H9 (cell line): ENCODE results near the gene ASB7. TPM values are rescaled to one million over a fixed set of nuclear protein-coding genes. Genes with fewer than 3 reads are reported as not detected.

Experiments
- DNase-seq: peaks from one replicate; pipeline ENCODE4 v3.0.0-alpha.2; 2017
- H2AFZ ChIP-seq: one replicate; pipeline ENCODE4 v1.6.1; 2013; ENCODE audit warnings: mild to moderate bottlenecking, low read length, control low read depth, moderate library complexity
- H2AK5ac ChIP-seq: 2 replicates; pipeline ENCODE4 v1.6.1; 2013; ENCODE audit warnings: low read length, control low read depth, mixed read lengths; ENCODE audit not compliant: insufficient read length
- H2BK120ac ChIP-seq: one replicate; pipeline ENCODE4 v1.6.1; 2013; ENCODE audit warnings: low read depth, mild to moderate bottlenecking, low read length, control low read depth, inconsistent platforms; ENCODE audit not compliant: poor library complexity, severe bottlenecking
- H2BK12ac ChIP-seq: 2 replicates; pipeline ENCODE4 v1.6.1; 2013; ENCODE audit warnings: low read length, control low read depth, mixed read lengths, low read depth; ENCODE audit not compliant: insufficient read length
- H2BK15ac ChIP-seq: 2 replicates; pipeline ENCODE4 v1.6.1; 2013; ENCODE audit warnings: low read depth, low read length, control low read depth
- H2BK20ac ChIP-seq: one replicate; pipeline ENCODE4 v1.6.1; 2013; ENCODE audit warnings: low read depth, mild to moderate bottlenecking, low read length, control low read depth, inconsistent platforms; ENCODE audit not compliant: poor library complexity, severe bottlenecking
- H2BK5ac ChIP-seq: 2 replicates; pipeline ENCODE4 v1.6.1; 2013; ENCODE audit warnings: low read length, control low read depth, mixed read lengths; ENCODE audit not compliant: insufficient read length
- H3K14ac ChIP-seq: 2 replicates; pipeline ENCODE4 v1.6.1; 2013; ENCODE audit warnings: low read length, control low read depth; ENCODE audit not compliant: insufficient read depth
- H3K18ac ChIP-seq: 2 replicates; pipeline ENCODE4 v1.6.1; 2013; ENCODE audit warnings: low read depth, mild to moderate bottlenecking, mixed read lengths, low read length, control low read depth; ENCODE audit not compliant: insufficient read length
- H3K23ac ChIP-seq: 2 replicates; pipeline ENCODE4 v1.6.1; 2013; ENCODE audit warnings: low read length, control low read depth, mixed read lengths, low read depth; ENCODE audit not compliant: insufficient read length
- H3K23me2 ChIP-seq: 2 replicates; pipeline ENCODE4 v1.6.1; 2013; ENCODE audit warnings: low read depth, mild to moderate bottlenecking, mixed read lengths, low read length, control low read depth; ENCODE audit not compliant: insufficient read length, poor library complexity, severe bottlenecking
- H3K27ac ChIP-seq: 2 replicates; pipeline ENCODE4 v1.5.1; 2013; ENCODE audit warnings: low read length, control low read depth, mixed read lengths, low read depth; ENCODE audit not compliant: insufficient read length
- H3K27me3 ChIP-seq: 2 replicates; pipeline ENCODE4 v1.6.1; 2013; ENCODE audit warnings: low read length, control low read depth, inconsistent platforms; ENCODE audit not compliant: insufficient read depth
- H3K4ac ChIP-seq: 2 replicates; pipeline ENCODE4 v1.6.1; 2013; ENCODE audit warnings: low read depth, mild to moderate bottlenecking, control low read depth, inconsistent platforms, low read length, moderate library complexity
- H3K4me1 ChIP-seq: 2 replicates; pipeline ENCODE4 v1.6.1; 2013; ENCODE audit warnings: low read length, control low read depth, inconsistent platforms; ENCODE audit not compliant: insufficient read depth
- H3K4me2 ChIP-seq: 2 replicates; pipeline ENCODE4 v1.6.1; 2013; ENCODE audit warnings: low read length, control low read depth, mixed read lengths; ENCODE audit not compliant: insufficient read length, insufficient read depth
- H3K56ac ChIP-seq: 2 replicates; pipeline ENCODE4 v1.6.1; 2013; ENCODE audit warnings: low read depth, mild to moderate bottlenecking, mixed read lengths, low read length, control low read depth; ENCODE audit not compliant: insufficient read length
- H3K79me1 ChIP-seq: 2 replicates; pipeline ENCODE4 v1.6.1; 2013; ENCODE audit warnings: low read depth, mild to moderate bottlenecking, moderate library complexity, low read length, control low read depth, inconsistent platforms; ENCODE audit not compliant: insufficient read depth, poor library complexity, severe bottlenecking
- H3K79me2 ChIP-seq: 2 replicates; pipeline ENCODE4 v1.6.1; 2013; ENCODE audit warnings: low read length, control low read depth, inconsistent platforms; ENCODE audit not compliant: insufficient read depth
- H3K9ac ChIP-seq: 2 replicates; pipeline ENCODE4 v1.6.1; 2013; ENCODE audit warnings: low read length, control low read depth, mixed read lengths; ENCODE audit not compliant: insufficient read length; ENCODE audit errors: extremely low read depth
- H3K9me3 ChIP-seq: one replicate; pipeline ENCODE4 v1.6.1; 2013; ENCODE audit warnings: low read depth, low read length, inconsistent platforms; ENCODE audit not compliant: control insufficient read depth
- H3T11ph ChIP-seq: one replicate; pipeline ENCODE4 v1.6.1; 2013; ENCODE audit warnings: mild to moderate bottlenecking, low read length, control low read depth, inconsistent platforms
- H4K20me1 ChIP-seq: one replicate; pipeline ENCODE4 v1.6.1; 2013; ENCODE audit not compliant: control insufficient read depth, insufficient read length, insufficient read depth
- H4K5ac ChIP-seq: 2 replicates; pipeline ENCODE4 v1.6.1; 2013; ENCODE audit warnings: low read depth, mild to moderate bottlenecking, mixed read lengths, low read length, control low read depth; ENCODE audit not compliant: insufficient read length
- H4K8ac ChIP-seq: replicated peaks from 2 replicates; pipeline ENCODE4 v1.6.1; 2013; ENCODE audit warnings: low read length, control low read depth, mixed read lengths, low read depth; ENCODE audit not compliant: insufficient read length
- H4K91ac ChIP-seq: 2 replicates; pipeline ENCODE4 v1.6.1; 2013; ENCODE audit warnings: low read depth, mild to moderate bottlenecking, moderate library complexity, mixed read lengths, low read length, control low read depth; ENCODE audit not compliant: insufficient read length
- H3K27ac Mint-ChIP-seq, 3 experiments: 2 replicates in 2 of 3; 3 replicates in 1 of 3; pipeline ENCODE4 v1.8.0; 2020 to 2021; ENCODE audit warnings: mixed read lengths in 3 of 3, mild to moderate bottlenecking in 1 of 3, moderate library complexity in 1 of 3
- H3K27me3 Mint-ChIP-seq: 2 replicates; pipeline ENCODE4 v1.8.0; 2021; ENCODE audit warnings: low read depth, mild to moderate bottlenecking, moderate library complexity, mixed read lengths
- H3K36me3 Mint-ChIP-seq, 3 experiments: 2 replicates in 2 of 3; 3 replicates in 1 of 3; pipeline ENCODE4 v1.8.0; 2020 to 2021; ENCODE audit warnings: low read depth in 3 of 3, mixed read lengths in 3 of 3; ENCODE audit not compliant: insufficient read depth in 1 of 3
- H3K4me1 Mint-ChIP-seq, 2 experiments: 2 replicates each; pipeline ENCODE4 v1.8.0; 2020; ENCODE audit warnings: mixed read lengths in 2 of 2
- H3K4me3 Mint-ChIP-seq, 2 experiments: 2 replicates in 1 of 2; 3 replicates in 1 of 2; pipeline ENCODE4 v1.8.0; 2020 to 2021; ENCODE audit warnings: mild to moderate bottlenecking in 2 of 2, mixed read lengths in 2 of 2, moderate library complexity in 1 of 2
- H3K9me3 Mint-ChIP-seq, 2 experiments: 2 replicates in 1 of 2; 3 replicates in 1 of 2; pipeline ENCODE4 v1.8.0; 2020; ENCODE audit warnings: mild to moderate bottlenecking in 2 of 2, mixed read lengths in 2 of 2, moderate library complexity in 1 of 2
- CTCF ChIP-seq: fragments of 200-600 bp; sonication (generic); conservative IDR thresholded peaks from 3 replicates; pipeline ENCODE4 v1.8.0; 2021; ENCODE audit warnings: antibody characterized with exemption, mild to moderate bottlenecking
- WGBS: extraction: QIAGEN DNeasy Blood & Tissue Kit; methylation state at CpG from one replicate; pipeline ENCODE4 v1.1.7; 2013; ENCODE audit warnings: missing lambda C conversion rate, low lambda C conversion rate, mixed read lengths; ENCODE audit not compliant: insufficient read length; ENCODE audit errors: extremely low coverage; 5-methylcytosine and 5-hydroxymethylcytosine counted together
- total RNA-seq: library from RNA; stranded (reverse); gene quantifications from 2 replicates; pipeline ENCODE4 v1.2.1, GENCODE V29; 2021

The ASB7 gene
- total RNA-seq, 1 experiment from 2014 or later = 12.8 TPM

- Mint-ChIP-seq H3K4me3 (no peak overlapping the region), H3K36me3 (peaks cover 4 to 30% (median 25%) of the 10 kb centered on the region in 3 experiments; a peak in 6 of 7 replicates), H3K4me1 (peaks cover 47 to 48% of the 10 kb centered on the region in 2 experiments), H3K27me3 (no peaks in the 10 kb centered on the region), H3K9me3 (no peaks in the 10 kb centered on the region), H3K27ac (peak overlapping the region in 1 of 3 experiments; percentile 56; a peak in 1 of 7 replicates)
- H2BK15ac ChIP-seq = no peak overlapping the region
- H2AFZ ChIP-seq = no peak overlapping the region
- no peak overlapping the region for H3K56ac ChIP-seq
- H3K4me2 ChIP-seq = no peak overlapping the region
- peaks cover 3% of the 10 kb centered on the region for H4K20me1 ChIP-seq
- peaks cover 1% of the 10 kb centered on the region; the same call in 1 of the 2 replicates for H3K79me2 ChIP-seq
- H4K8ac ChIP-seq = no peak overlapping the region
- H3K9ac ChIP-seq = no peak overlapping the region
- H3K23me2 ChIP-seq = no peaks in the 10 kb centered on the region
- no peak overlapping the region for H3K14ac ChIP-seq
- no peak overlapping the region for H2BK5ac ChIP-seq
- no peak overlapping the region for H4K91ac ChIP-seq
- H3K9me3 ChIP-seq = no peaks in the 10 kb centered on the region
- no peak overlapping the region for H2BK120ac ChIP-seq
- H3K27me3 ChIP-seq = no peaks in the 10 kb centered on the region
- H3K18ac ChIP-seq = no peak overlapping the region
- no peak overlapping the region for H2AK5ac ChIP-seq
- no peak overlapping the region for H3K27ac ChIP-seq
- WGBS = no CpG with 5 or more reads among the region's 1 CpG
- H2BK20ac ChIP-seq = no peak overlapping the region
- TF ChIP-seq CTCF = no peak
- no peaks in the 10 kb centered on the region; the same call in 1 of the 2 replicates for H3K4me1 ChIP-seq
- H4K5ac ChIP-seq = no peak overlapping the region
- peaks cover 3% of the 10 kb centered on the region for H3K79me1 ChIP-seq
- no peak overlapping the region for H2BK12ac ChIP-seq
- no peak overlapping the region for H3K23ac ChIP-seq
- no peak overlapping the region for H3T11ph ChIP-seq
- H3K4ac ChIP-seq = no peak overlapping the region
- DNase-seq = no peak
These were observed 31.3 kb downstream of the ASB7 start for GRCh38 chr15:100633763-100634075.
